ENCODE data around the gene FBXL7. TPM values are rescaled to one million over a fixed set of nuclear protein-coding genes. Genes with fewer than 3 reads are reported as not detected.

The FBXL7 gene
- polyA plus RNA-seq, 1 donor (not counting 4 experiments of a cell fraction or from before 2014, with no cell fraction given) = 0.22 TPM

GRCh38 chr5:15693382-15693728 lies 193.4 kb downstream of the FBXL7 start:
- DNase-seq (ENCODE audit: low read depth, low spot score) = no peak
- no peak overlapping the region for H2AFZ ChIP-seq (ENCODE audit: control insufficient read depth, low read length)
- H3K79me2 ChIP-seq (ENCODE audit: control insufficient read depth, insufficient read depth, low read length) = no peaks in the 10 kb centered on the region
- no peaks in the 10 kb centered on the region for H4K20me1 ChIP-seq (ENCODE audit: control insufficient read depth, extremely low read depth, insufficient read depth, low read length)
- no peak overlapping the region for H3K4me2 ChIP-seq (ENCODE audit: control insufficient read depth, extremely low read depth, insufficient read depth, low read depth, low read length)
- H3K36me3 ChIP-seq (ENCODE audit: control insufficient read depth in 2 of 2, extremely low read depth in 1 of 2, insufficient read depth in 2 of 2, low read length in 2 of 2) = no peaks in the 10 kb centered on the region
- H3K9me3 ChIP-seq (ENCODE audit: control insufficient read depth, low read depth, low read length) = peaks cover 2% of the 10 kb centered on the region
- no peak for FAIRE-seq
- dilution Hi-C loops (cut with MboI; ENCODE audit: extremely low pct_ligation_motif_present, low sequenced_read_pairs) = no loop called here
- no peak overlapping the region for H3K27ac ChIP-seq (ENCODE audit: control insufficient read depth, insufficient read depth, low read length)
- no peak overlapping the region for H3K9ac ChIP-seq (ENCODE audit: control insufficient read depth, extremely low read depth, insufficient read depth, low read length)
- TF ChIP-seq EZH2 (IDR thresholded peaks at IDR 0.05; ENCODE audit: low read length) (no peak), CTCF (optimal IDR thresholded peaks at IDR 0.05 in 1 of 3, IDR thresholded peaks at IDR 0.05 in 1 of 3, conservative IDR thresholded peaks at IDR 0.05 in 1 of 3; ENCODE audit: extremely low read depth in 1 of 3, insufficient read depth in 2 of 3, low read length in 3 of 3) (no peak)
- no peaks in the 10 kb centered on the region for H3K4me1 ChIP-seq (ENCODE audit: control insufficient read depth, extremely low read depth, insufficient read depth, low read length)
- H3K27me3 ChIP-seq (ENCODE audit: control insufficient read depth, extremely low read depth, insufficient read depth, low read length) = no peaks in the 10 kb centered on the region
- H3K9me1 ChIP-seq (ENCODE audit: control insufficient read depth, extremely low read depth, insufficient read depth, low read length) = no peaks in the 10 kb centered on the region
- H3K4me3 ChIP-seq (ENCODE audit: control insufficient read depth in 2 of 3, extremely low read depth in 1 of 3, insufficient read depth in 2 of 3, low read depth in 1 of 3, low read length in 3 of 3) = no peak overlapping the region

- Histone ChIP-seq H3K9ac (ENCODE audit: control insufficient read depth, extremely low read depth, insufficient read depth, low read length) (no peak overlapping the region), H3K27me3 (ENCODE audit: control insufficient read depth, extremely low read depth, insufficient read depth, low read length) (no peaks in the 10 kb centered on the region), H3K27ac (ENCODE audit: control insufficient read depth, insufficient read depth, low read length) (no peak overlapping the region), H3K36me3 (ENCODE audit: control insufficient read depth in 2 of 2, extremely low read depth in 1 of 2, insufficient read depth in 2 of 2, low read length in 2 of 2) (no peaks in the 10 kb centered on the region), H3K9me1 (ENCODE audit: control insufficient read depth, extremely low read depth, insufficient read depth, low read length) (no peaks in the 10 kb centered on the region), H4K20me1 (ENCODE audit: control insufficient read depth, extremely low read depth, insufficient read depth, low read length) (no peaks in the 10 kb centered on the region), H3K9me3 (ENCODE audit: control insufficient read depth, low read depth, low read length) (peaks cover 2% of the 10 kb centered on the region), H2AFZ (ENCODE audit: control insufficient read depth, low read length) (no peak overlapping the region), H3K79me2 (ENCODE audit: control insufficient read depth, insufficient read depth, low read length) (no peaks in the 10 kb centered on the region), H3K4me3 (ENCODE audit: control insufficient read depth in 2 of 3, extremely low read depth in 1 of 3, insufficient read depth in 2 of 3, low read depth in 1 of 3, low read length in 3 of 3) (no peak overlapping the region), H3K4me2 (ENCODE audit: control insufficient read depth, extremely low read depth, insufficient read depth, low read depth, low read length) (no peak overlapping the region), H3K4me1 (ENCODE audit: control insufficient read depth, extremely low read depth, insufficient read depth, low read length) (no peaks in the 10 kb centered on the region)
- DNase-seq (ENCODE audit: low read depth, low spot score) = no peak
- TF ChIP-seq CTCF (optimal IDR thresholded peaks at IDR 0.05 in 1 of 3, IDR thresholded peaks at IDR 0.05 in 1 of 3, conservative IDR thresholded peaks at IDR 0.05 in 1 of 3; ENCODE audit: extremely low read depth in 1 of 3, insufficient read depth in 2 of 3, low read length in 3 of 3) (no peak), EZH2 (IDR thresholded peaks at IDR 0.05; ENCODE audit: low read length) (no peak)
- FAIRE-seq = no peak
- dilution Hi-C loops (cut with MboI; ENCODE audit: extremely low pct_ligation_motif_present, low sequenced_read_pairs) = no loop called here
Measured at GRCh38 chr5:15693933-15694332, 194.0 kb downstream of the FBXL7 start.
